Thoracic aorta (tissue), 2 donors: Measurements from ENCODE around the gene ADAMTS5. TPM values are rescaled to one million over a fixed set of nuclear protein-coding genes. Genes with fewer than 3 reads are reported as not detected.

Source experiments
- ATAC-seq: fragments of 150-250 bp; one replicate; pipeline ENCODE4 v1.8.0; 2017; ENCODE audit warnings: low read depth; ENCODE audit not compliant: insufficient number of reproducible peaks, low FRiP score
- DNase-seq: peaks from one replicate; pipeline ENCODE4 v3.0.0-alpha.2; 2020; ENCODE audit warnings: low spot score
- H3K27ac ChIP-seq, 2 donors: fragments of 200-600 bp; sonication (generic); 1 replicate in 1 of 2; 2 replicates in 1 of 2; pipeline ENCODE4 v1.5.1; 2016; ENCODE audit warnings: mild to moderate bottlenecking in 2 of 2, moderate library complexity in 2 of 2
- H3K27me3 ChIP-seq: fragments of 200-600 bp; sonication (generic); replicated peaks from 2 replicates; pipeline ENCODE4 v1.6.0; 2016; ENCODE audit warnings: mild to moderate bottlenecking; ENCODE audit not compliant: insufficient read depth
- H3K36me3 ChIP-seq: fragments of 200-600 bp; sonication (generic); one replicate; pipeline ENCODE4 v1.5.1; 2016
- H3K4me1 ChIP-seq, 2 donors: fragments of 200-600 bp; sonication (generic); 1 replicate in 1 of 2; 2 replicates in 1 of 2; pipeline versions ENCODE4 v1.5.1 to v1.6.0; 2016; ENCODE audit warnings: low read depth in 2 of 2, mild to moderate bottlenecking in 1 of 2; ENCODE audit not compliant: control insufficient read depth in 1 of 2
- H3K4me3 ChIP-seq: fragments of 200-600 bp; sonication (generic); 2 replicates; pipeline ENCODE4 v1.5.1; 2016; ENCODE audit warnings: mild to moderate bottlenecking
- H3K9me3 ChIP-seq: fragments of 200-600 bp; sonication (generic); 2 replicates; pipeline ENCODE4 v1.5.1; 2016
- total RNA-seq, 2 donors: library from RNA; depleted of rRNA; stranded (reverse); fragments of >200 nt; gene quantifications; one replicate each; pipeline versions ENCODE4 v1.1.0 to v1.2.3, GENCODE V29; 2016
- TF ChIP-seq, protein P1 (sequence below): fragments of 200-600 bp; sonication (generic); IDR thresholded peaks from one replicate; pipeline ENCODE4 v1.5.1; 2019; ENCODE audit warnings: antibody characterized with exemption

The ADAMTS5 gene
- total RNA-seq, 2 donors from 2014 or later: 5.8 TPM

DNA sequence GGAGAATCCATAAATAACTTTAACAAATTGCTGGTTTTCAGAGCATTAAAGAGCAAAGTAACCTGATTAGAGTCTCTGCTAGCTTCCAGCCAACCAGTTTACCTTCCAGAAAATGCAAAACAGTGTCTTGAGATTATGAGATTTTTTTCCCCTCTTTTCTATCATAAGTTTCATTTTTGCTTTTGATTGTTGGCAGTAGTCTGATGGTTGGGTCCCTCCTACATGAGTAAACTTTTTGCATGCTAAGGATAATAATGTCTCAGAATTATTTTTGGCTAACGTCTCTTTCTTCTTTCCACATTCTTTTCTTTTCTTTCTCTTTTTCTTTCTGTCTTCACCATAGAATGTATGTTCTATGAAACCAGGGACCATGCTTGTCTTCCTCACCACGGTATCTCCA, 6.3 kb upstream of the ADAMTS5 start:
- DNase-seq (no peak), ATAC-seq (no peak)
- no peaks in the 10 kb centered on the region for H3K36me3 ChIP-seq
- H3K27me3 ChIP-seq: no peaks in the 10 kb centered on the region
- no peaks in the 10 kb centered on the region for H3K9me3 ChIP-seq
- no peak overlapping the region for H3K4me3 ChIP-seq
- no peak overlapping the region for H3K27ac ChIP-seq
- H3K4me1 ChIP-seq: no peaks in the 10 kb centered on the region
- TF ChIP-seq, protein P1, sequence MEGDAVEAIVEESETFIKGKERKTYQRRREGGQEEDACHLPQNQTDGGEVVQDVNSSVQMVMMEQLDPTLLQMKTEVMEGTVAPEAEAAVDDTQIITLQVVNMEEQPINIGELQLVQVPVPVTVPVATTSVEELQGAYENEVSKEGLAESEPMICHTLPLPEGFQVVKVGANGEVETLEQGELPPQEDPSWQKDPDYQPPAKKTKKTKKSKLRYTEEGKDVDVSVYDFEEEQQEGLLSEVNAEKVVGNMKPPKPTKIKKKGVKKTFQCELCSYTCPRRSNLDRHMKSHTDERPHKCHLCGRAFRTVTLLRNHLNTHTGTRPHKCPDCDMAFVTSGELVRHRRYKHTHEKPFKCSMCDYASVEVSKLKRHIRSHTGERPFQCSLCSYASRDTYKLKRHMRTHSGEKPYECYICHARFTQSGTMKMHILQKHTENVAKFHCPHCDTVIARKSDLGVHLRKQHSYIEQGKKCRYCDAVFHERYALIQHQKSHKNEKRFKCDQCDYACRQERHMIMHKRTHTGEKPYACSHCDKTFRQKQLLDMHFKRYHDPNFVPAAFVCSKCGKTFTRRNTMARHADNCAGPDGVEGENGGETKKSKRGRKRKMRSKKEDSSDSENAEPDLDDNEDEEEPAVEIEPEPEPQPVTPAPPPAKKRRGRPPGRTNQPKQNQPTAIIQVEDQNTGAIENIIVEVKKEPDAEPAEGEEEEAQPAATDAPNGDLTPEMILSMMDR: no peak

DNA sequence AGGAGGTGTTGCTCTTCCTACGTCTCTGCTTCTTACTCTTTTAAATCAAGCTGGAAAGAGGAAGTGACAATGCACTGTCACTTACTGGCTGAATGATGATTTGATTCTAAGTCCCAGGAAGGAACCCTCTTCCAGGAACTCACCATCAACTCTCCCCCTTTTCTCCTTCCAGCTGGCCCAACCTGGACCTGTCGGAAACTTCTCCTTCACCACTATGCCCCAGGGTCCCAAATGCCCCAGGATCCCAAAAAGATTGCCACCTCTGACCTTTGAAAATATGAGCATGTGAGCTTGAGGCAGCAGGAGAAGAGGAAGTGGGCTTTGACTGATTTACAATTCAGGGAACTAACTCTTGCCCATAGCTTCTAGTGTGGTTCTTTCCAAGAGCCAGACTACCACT, 5.3 kb upstream of the ADAMTS5 start:
- no peak overlapping the region for H3K4me3 ChIP-seq
- H3K27ac ChIP-seq: no peak overlapping the region
- H3K36me3 ChIP-seq: no peaks in the 10 kb centered on the region
- H3K4me1 ChIP-seq: peaks cover 5 to 6% of the 10 kb centered on the region in 2 donors
- TF ChIP-seq, protein P1: no peak
- H3K27me3 ChIP-seq: no peaks in the 10 kb centered on the region
- no peaks in the 10 kb centered on the region for H3K9me3 ChIP-seq
- no peak for ATAC-seq
- no peak for DNase-seq

DNA sequence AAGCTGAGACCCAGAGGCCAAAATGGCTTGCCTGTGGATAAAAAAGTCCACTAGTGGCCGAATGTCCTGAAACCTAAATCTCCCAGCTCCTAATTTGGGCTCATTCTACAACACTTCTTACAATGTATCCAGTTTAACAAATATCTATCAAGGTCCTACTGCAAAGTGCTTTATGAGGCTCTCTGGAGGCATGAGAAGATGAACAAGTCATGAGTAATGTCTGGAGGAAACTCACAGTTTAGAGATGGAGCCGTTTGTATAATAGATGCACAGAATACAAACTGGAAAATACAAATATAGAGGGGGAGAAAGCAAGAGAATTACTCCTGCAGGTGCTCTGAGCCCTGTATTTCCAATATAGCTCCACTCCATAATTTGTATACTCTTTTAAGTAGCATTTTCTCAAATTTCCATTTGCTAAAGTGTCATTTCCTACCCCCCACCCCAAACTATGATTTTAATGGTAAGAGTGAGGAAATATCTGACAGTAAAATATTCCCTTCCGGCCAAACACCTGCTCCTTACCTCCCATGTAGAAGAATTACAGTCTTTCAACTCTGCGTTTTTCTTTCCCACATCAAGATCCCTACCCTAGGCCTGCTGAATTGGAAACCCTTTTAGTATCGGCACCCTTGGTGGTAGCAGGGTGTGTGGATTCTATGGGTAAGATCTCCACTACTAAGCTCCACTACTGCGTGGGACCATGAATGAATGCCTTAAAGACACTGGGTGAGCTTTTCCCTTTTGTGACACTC, 3.3 kb upstream of the ADAMTS5 start:
- H3K4me3 ChIP-seq: no peak overlapping the region
- H3K27me3 ChIP-seq: no peaks in the 10 kb centered on the region
- no peak overlapping the region for H3K27ac ChIP-seq
- no peaks in the 10 kb centered on the region for H3K9me3 ChIP-seq
- no peaks in the 10 kb centered on the region for H3K36me3 ChIP-seq
- DNase-seq: no peak
- no peak for ATAC-seq
- peaks cover 8 to 22% of the 10 kb centered on the region in 2 donors for H3K4me1 ChIP-seq
- TF ChIP-seq, protein P1: no peak

DNA sequence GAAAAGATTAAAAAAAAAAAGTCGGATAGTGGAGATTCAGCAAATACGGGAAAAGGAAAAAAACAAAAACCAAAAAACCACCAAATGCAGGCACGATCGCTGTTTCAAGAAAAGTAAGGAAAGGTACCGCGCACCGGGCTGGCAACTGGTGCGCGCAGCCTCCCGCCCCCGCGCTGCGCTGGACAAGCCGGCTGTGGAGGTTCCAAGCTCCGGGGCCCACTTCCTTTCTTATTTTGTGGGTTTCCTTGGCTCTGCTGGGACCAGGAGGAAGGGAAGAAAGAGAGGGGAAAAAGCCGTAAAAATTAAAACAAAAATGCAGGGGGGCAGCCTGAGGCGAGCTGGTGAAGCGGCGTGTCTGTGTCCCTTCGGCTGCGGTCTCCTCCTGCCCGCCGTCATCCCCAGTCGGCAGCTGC, 233 bp downstream of the ADAMTS5 start:
- ATAC-seq: no peak
- TF ChIP-seq, protein P1: no peak

DNA sequence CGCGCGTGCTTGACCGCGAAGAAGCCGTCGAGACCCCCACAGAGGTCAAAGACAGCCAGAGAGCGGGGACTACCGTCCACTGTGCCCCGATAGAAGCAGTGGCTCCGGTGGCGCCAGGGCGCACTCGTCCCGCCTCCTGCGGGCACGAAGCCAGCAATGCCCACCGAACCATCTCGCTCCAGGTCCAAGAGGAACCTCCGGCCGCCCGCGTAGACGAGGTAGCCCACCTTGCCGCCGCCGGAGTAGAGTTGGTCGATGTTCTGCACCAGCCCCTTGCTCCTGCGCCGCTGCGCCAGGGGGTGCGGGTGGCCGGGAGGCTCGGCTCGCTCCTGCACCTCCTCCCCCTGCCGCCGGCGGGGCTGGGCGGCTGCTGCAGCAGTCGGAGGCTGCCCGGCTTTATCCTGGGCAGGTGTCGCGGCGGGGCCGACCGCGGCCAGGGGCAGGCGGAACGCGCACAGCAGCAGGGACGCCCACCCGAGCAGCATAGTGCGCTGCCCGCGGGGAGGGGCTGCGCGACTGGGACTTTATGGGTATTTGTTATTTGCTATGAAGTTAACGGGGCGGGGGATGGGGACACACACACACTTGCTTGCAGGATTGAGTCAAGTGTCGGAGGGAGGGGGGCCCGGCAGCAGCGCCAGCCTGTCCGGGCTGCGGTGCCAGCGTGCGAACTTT, 844 bp downstream of the ADAMTS5 start:
- no peak for ATAC-seq
- DNase-seq: no peak

More for the DNA sequence above, 233 bp downstream of the ADAMTS5 start:
- Histone ChIP-seq H3K4me3 (peak overlapping the region; percentile 77), H3K27me3 (no peaks in the 10 kb centered on the region), H3K4me1 (peaks cover 11 to 31% of the 10 kb centered on the region in 2 donors), H3K9me3 (no peaks in the 10 kb centered on the region), H3K27ac (no peak overlapping the region), H3K36me3 (no peaks in the 10 kb centered on the region)
- no peak for DNase-seq

More for the DNA sequence above, 844 bp downstream of the ADAMTS5 start:
- peak overlapping the region; percentile 77 for H3K4me3 ChIP-seq
- H3K4me1 ChIP-seq: peaks cover 11 to 31% of the 10 kb centered on the region in 2 donors
- TF ChIP-seq, protein P1: no peak
- no peaks in the 10 kb centered on the region for H3K27me3 ChIP-seq
- no peaks in the 10 kb centered on the region for H3K36me3 ChIP-seq
- no peak overlapping the region for H3K27ac ChIP-seq
- no peaks in the 10 kb centered on the region for H3K9me3 ChIP-seq
